ENCODE data around the gene SMNDC1.

GRCh38 chr10:110242511-110242910, 62.2 kb downstream of the SMNDC1 start:
- TF ChIP-seq CTCF (IDR thresholded peaks at IDR 0.05; ENCODE audit: low read length) (no peak), EZH2 (IDR thresholded peaks at IDR 0.05; ENCODE audit: borderline replicate concordance, low read length) (no peak)

All from OCI-LY1 (cell line).